Umbilical cord (tissue), 2 donors: ENCODE measurements around the gene PTCD2. TPM values are rescaled to one million over a fixed set of nuclear protein-coding genes. Genes with fewer than 3 reads are reported as not detected.
A peak's percentile ranks its signal among the peaks of the same experiment; 100 is the strongest.

ENCODE experiments used
- DNase-seq: peaks from one replicate; pipeline ENCODE4 v3.0.0-alpha.2; 2015; ENCODE audit warnings: low spot score
- total RNA-seq: library from RNA; depleted of rRNA; stranded (reverse); fragments of >200 nt; gene quantifications from one replicate; pipeline ENCODE4 v1.2.3, GENCODE V29; 2014; ENCODE audit warnings: low replicate concordance; ENCODE audit not compliant: insufficient read depth

The PTCD2 gene
- total RNA-seq, 1 donor from 2014 or later: 5.1 TPM

DNA sequence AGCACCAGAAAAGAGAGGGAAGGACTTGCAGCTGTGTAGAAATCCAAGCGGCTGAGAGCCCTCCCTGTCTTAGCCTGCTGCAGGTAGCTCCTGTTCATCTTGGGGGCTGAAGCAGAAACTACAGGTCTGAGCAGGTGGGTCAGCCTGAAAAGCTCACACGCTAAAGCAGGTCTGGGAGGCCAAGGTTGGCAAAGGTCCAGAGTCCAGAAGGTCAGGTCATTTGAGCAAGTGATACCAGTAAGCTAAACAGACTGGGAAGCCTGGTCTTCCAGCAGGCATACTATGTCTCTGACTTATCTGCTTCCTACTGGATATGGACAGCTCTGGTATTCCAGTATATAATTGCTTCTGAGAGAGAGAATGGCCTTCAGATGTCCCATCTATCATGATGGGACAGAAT, 26.2 kb downstream of the PTCD2 start:
- DNase-seq: no peak

DNA sequence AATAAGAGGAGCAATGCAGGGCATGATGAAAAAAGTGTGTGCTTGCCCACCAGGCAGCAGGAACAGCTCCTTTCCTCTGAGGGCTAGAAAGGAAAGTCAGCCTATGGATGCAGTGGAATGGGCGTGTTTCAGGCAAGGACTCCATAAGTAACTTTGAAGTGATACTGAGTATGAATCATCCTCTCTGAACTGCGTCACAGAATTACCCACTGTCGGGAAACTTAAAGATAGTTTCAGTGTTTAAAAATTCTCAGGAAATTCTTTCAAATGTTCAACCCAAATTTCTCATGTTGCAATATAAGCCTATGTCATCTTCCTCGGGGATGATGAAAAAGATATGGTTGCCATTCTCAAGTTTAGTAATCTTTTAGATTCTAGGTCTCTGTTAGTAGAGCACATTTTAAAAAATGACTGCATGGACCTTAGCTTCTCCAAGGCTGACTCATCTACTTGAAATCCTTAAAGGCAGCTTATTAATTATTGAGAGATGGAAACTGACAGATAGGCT, 27.7 kb downstream of the PTCD2 start:
- DNase-seq: peak; percentile 89

DNA sequence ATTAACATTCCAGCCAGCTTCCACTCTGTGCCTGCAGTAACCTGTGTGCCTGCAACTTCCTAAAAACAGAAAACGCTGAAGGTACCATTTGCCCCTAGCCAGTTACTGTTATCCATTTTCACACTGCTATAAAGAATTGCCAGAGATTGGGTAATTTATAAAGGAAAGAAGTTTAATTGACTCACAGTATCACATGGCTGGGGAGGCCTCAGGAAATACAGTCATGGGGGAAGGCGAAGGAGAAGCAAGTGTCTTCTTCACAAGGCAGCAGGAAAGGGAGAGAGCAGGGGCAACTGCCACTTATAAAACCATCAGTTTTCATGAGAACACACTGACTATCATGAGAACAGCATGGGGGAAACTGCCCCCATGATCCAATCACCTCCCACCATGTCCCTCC, 31.2 kb downstream of the PTCD2 start:
- no peak for DNase-seq

DNA sequence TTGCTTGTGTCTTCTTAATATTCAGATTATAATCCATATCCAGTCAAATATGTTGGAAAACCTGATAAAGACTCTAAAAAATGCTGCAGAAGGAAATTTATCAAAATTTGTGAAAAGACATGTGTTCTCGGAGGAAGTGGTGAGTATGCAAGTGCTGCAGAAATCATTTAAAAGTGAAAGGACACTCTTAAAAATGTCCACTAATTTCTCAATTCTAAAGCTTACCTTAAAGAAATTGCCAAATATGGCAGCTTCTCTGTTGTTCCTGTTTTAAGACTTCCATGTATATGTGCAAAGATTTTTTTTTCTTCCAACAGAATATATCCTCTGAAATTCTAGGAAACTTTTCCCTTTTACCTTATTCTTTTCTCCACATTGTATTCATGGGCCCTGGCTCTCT, 32.4 kb downstream of the PTCD2 start:
- DNase-seq: no peak

DNA sequence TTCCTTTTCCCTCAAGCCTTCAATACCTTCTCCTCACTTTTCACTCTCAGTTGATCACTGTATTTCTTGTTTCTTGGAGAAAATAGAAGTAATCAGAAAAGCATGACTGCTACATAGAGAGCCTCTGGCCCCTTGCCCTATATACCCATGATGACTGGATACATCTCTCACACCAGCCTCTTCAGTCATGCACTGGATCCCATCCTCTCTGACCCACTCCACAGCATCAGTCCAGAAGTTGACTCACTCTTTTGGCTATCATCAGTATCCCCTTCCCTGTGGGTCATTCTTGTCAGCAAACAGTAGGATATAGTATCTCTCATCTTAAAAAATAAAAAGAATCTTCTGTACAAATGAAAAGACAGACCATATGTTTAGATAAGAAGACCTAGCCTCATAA, 32.9 kb downstream of the PTCD2 start:
- no peak for DNase-seq

DNA sequence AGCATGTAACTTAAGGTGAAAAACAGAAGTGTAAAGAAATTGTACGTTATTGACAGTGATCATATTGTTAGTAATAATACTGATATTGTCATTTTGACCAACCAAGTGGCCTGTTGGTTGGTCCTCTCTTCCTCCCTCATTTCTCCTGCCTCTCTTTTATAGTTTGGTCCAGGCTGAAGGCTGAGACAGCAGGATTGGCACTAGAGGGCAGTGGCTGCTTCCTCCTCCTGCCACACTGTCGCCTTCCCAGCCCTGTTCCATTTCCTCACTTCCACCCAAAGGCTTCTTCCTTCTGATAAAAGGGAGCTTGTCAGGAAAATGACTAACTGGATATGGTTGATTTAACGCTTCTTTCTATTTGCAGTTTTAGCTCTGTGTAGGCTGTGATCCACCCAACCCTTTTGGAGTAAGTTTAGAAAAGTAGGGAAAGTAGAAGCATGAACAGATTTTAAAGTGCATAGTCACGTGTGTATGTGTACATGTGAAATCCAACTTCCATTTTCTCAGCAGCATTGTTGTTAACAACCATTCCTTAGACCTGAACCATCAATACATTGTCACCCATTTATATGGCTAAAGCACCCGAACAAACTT, 35.6 kb downstream of the PTCD2 start:
- DNase-seq: peak; percentile 38

DNA sequence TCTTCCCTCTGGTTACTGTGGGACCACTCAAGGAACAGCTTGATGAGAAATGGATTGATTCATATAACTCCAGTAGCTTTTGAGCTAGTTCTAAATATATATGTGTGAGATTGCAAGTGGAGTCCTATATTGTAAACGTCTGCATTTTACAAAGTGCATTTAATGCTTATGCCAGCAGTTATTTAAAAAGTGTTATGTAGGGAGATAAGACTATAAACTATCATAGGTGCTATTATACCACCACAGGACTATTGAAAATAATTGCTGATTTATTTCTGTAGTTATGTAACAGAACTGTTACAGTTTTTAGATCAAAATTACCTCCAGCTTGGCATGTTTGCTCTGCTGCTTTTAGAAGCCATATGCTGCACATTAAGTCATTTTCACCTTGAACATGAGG, 36.2 kb downstream of the PTCD2 start:
- no peak for DNase-seq

DNA sequence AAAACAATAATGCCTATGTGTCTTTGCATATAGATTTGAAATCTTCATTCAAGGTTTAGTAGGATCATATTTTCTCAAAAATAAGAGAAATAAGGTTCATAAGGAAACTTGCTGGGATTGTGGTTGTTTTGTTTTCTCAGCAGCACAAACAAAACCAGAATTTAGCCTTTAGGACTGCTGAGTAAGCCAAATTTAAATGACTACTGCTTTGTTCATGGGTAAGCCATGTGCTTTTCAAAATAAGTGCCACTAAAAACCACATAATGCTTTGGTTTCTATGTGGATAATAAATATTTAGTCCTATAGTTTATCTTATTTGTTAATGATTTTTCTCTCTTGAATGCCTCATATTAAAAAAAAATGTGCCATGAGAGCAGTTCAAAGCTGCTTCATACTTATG, 38.8 kb downstream of the PTCD2 start:
- DNase-seq: no peak

DNA sequence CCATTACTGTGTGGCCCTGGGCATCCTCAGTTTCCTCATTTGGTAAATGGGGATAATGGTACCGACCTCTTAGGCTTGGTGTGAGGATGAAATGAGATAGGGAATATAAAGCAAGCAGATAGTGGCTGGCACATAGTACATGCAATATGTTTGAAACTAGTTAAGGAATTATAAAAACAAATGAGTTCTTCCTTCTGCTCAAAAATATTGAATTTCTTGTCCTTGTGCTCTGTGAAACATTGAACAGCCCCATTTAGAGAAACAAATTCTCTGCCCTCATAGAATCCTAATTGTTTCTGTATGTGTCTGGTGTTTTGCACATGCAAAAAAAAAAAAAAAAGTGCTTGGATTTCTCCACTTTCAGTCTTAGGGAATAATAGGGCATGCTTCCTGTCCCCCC, 39.7 kb downstream of the PTCD2 start:
- DNase-seq: no peak

DNA sequence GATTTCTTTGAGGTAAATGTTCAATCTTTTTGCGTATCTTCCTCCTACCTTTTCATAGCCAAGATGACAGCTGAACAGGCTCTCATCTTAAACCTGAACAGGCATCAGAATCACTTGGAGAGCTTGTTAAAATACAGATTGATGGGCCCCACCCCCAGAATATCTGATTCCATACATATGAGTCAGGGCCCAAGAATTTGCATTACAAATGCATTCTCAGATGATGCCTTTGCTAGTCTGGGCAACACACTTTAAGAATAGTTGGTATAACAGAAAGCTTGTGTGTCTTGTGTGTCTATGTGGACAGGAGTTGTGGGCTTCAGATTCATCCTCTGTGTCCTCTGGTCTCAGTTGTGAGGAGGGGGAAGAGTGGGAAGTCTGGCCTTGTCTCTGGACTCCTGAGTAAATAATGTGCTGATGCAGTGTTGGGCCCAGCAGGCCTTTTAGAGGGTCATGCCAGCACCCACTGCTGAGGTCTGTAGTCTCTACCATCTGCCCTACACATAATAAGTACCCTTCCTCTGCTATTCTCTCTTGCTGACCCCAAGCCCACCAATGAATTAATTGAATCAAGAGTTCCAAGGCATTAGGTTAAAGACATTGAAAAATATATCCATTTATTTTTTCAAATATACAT, 43.1 kb downstream of the PTCD2 start:
- DNase-seq: peak; percentile 43

DNA sequence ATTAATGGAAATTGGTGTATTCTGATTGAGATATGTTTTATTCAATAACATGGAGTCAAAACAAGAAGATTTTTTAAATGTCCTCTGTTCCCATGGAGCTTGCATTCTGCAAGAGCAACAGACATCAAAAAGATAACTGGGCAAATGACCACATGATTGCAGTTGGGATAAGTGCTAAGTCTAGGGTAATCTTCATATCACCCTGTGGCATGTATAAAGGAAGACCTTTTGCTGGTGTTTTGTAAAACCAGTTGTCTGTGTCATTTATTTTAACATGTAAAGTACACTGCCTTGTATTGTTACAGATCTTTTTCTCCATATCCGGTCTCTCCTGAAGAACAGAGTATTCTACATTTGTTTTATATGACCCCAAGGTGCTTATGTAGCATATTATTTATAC, 44.0 kb downstream of the PTCD2 start:
- DNase-seq: peak; percentile 26

DNA sequence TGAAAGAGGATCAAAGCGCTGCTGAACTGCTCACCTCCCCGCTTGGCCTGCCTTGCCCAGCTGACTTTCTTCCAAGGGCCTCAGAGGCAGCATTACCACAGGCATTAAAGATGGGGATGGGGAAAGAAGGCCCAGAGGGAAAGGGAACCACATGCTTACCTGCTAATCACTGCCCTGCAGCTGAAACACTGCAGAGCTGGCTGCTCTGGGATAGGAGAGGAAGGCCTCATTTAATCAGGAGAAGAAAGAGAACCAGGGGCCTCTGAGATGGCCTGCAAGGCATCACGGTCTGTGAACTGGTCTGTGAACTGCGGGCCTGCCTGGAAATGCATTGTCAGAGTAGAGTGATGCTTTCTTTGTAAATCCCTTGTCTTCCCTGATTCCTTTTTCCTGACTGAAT, 44.8 kb downstream of the PTCD2 start:
- DNase-seq: peak; percentile 66

DNA sequence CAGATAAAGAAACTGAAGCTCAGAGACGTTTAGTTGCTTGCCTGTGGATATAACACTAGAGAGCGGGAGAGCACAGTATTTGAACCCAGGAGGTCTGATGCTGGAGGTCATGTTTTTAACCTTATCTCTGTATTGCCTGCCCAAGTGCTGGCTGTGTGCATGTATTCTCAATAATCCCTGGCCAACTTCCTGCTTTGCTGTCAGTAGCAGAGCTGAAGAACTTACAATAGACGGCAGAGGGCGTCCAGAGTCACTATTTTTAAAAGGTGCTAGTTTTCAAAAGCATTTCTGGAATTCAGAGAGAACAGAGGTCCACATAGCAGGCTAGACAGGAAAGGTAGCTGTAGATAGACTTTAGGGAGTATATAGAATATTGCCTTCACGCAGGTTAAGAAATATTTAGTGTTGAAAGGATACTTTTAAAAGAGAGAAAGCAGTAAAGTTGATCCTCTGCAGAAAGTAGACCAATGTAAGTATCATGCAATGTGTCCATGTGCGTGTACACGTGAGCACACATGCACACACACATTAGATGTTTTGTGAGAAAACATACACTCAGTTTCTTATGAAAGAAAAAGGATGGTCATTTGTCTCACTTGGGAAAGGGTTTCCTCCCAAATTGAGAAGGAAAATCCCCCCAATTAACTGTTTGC, 46.3 kb downstream of the PTCD2 start:
- peak; percentile 92 for DNase-seq

DNA sequence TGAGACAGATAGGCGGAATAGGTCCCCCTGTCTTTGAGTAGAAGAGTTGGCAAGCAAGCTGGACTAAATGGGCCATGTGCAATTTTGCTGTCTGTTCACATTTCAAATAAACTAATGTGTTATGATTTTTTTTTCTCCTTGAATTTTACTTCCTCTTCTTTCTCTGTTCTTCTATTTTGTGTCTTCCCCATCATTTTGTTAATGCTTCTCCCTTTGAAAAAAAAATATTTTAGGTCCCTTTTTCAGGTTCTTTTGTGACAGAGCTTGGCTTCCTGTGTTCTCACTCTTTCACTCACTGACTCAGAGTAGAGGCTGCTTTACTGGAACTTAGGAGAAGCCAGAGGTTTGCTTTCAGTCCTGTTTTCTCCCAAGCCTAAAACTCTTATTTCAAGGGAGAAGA, 48.1 kb downstream of the PTCD2 start:
- DNase-seq: no peak

DNA sequence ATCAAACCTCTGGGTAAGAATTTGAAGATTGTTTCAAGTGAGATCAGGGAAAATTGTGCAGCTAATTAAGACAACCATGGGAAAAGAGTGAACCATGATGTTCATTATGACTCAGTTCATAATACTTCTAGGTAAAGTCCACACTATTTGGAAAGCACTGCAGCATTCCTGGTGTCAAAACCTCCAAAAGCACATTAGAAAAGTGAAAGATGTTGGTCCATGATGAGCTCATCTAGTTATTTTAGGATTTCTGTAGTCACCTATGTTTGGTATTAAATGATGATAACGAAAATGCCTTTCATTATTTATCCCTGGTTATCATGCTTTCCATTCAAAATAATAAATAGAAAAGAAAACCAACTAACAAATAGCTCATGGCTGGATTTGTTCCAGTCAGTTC, 49.1 kb downstream of the PTCD2 start:
- DNase-seq: no peak

DNA sequence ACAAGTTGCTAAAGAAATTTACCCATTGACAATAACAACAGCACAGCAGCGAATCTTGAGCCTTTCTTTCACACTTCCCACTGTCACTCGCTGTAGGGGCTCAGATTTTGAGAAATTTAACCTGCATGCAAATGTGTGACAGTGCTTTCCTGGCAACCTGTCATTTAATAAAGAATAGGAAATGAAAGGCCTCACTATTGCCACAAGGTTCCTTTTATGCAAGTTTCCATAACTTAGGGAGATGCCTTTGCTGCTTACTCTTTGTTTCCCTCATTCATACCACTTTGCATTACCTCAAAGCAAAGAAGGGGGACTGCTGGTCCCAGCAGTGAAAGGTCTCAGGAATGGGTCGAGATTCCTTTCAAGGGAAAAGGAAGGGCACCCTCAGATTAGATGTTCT, 49.5 kb downstream of the PTCD2 start:
- no peak for DNase-seq

DNA sequence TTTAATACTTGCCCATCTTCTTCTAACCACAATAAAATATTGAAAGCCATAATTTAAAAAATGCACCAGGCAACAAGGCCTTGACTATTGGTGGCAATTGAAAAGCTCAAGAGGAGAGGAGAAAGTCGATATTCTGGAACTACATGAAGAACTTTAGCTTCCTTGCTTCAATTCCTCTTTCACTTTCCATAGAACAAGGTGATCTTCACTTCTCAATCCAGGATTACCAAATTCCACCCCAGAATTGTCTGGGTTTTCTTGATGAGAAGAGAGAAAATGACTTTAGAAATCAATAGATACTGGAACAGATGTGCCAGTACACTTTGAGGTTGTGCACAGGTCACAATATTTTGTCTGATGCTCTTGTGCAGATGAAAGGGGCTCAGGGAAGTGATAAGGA, 52.2 kb downstream of the PTCD2 start:
- DNase-seq: no peak

DNA sequence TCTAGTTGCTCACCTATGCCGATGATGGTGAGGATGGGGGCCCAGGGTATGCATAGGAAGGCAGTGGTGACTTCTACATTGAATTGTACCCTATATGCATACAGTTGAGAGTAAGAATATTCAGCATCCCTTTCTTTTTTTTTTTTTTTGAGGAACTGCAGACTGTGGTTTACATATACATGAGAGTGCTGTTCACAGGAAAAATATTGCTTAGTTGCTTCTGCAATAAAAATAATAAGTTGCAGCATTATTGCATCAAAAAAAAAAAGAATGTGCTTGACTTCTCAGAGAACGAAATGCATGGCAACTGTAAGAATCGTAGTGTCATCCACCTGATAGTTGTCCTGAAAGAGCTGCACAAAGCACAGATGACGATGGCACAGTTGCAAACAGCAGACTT, 52.8 kb downstream of the PTCD2 start:
- DNase-seq: no peak

DNA sequence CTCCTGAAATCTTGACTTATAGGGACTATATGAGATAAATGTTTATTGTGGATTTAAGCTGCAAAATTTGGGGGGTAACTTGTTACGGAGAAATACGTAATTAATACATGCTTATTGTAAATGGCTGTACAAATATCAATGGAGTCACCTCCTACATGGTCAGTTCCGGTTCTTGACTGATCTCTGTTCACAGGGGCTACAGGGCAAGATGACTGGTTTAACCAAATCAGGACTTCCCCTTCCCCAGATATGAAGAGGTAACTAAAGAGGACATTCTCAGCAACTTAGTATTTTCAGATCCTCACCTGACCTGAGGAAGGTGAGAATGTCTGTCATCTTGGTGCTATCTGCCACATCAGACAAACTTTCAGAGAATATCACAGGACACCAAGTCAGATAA, 54.7 kb downstream of the PTCD2 start:
- no peak for DNase-seq

DNA sequence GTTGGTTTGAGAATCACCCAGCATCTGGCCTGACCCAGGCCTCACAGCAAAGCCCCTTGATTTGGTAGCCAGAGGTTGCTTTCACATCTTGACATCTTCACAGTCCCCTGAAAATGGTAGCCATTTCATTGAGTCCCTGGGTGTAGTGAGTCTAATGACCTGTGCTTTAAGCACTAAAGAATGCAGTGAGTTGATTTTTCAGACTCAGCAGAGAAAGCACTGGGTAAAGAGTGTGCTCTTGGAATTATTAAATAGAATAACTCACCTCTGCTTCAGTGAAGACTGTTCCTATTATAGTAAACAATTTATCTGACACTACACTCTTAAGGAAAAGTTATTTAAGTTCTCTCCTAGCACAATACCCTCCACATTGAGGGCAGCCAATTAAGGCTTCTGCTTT, 56.2 kb downstream of the PTCD2 start:
- DNase-seq: no peak

DNA sequence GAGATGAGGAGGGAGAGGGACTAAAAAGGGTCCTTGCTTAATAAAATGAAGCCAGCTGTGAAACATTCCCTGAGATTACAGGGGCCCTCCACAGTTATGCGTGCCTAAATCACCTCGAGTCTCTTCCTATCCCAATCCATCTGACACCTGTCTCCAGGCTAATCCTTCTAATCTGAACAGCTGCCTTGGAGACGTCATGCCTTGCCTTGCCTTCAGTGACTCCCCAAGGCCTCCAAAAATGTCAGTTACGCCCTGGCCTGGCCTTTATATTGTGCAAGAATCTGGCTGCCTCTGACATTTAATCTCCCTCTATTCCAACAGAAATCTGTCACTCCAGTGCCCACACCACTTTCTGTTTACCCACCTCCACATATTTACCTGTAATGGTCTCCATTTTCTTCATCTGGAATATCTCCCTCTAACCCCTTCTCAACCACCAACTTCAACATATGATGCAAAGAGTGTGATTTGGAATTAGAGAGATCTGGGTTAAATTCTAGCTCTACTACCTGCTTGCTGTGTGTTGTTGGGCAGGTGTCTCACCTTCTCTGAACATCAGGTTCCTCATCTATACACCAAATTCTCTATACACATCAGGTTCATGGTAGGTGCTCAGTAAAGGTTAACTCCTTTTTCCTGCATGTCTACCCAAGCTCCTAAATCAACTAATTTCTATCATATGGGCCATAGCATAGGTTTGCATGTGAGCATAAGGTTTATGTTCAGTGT, 57.9 kb downstream of the PTCD2 start:
- peak; percentile 79 for DNase-seq

DNA sequence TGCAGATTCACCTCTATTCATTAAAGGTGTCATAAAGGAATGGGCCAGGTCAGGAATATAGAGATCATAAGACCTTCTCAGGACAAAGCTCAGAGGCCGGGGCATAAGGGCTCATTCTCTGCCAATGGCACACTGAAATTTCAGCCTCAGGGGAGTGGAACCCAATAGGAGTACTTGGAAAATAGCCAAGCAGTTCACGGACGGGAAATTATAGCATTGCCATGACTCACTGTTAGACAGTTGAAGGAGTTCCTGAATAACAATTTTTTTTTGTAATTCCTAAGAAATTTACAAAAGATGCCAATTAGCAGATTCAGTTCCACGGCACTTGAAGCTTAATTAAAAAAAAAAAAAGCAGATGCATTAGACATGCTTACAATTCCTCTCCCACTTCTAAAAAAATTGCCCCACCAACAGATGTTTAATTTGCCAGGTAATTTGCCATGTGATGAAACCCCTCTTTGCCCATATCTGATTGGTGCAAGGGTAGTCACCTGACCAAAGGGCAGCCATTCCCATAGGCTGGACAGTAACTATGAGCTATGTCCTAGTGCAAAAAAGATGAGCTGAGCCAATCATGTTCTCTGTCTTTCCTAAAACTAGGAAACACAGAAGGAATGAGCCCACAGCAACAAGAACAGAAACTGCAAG, 58.6 kb downstream of the PTCD2 start:
- DNase-seq: peak; percentile 65
